Suprapubic skin (tissue), 4 donors: ENCODE data around the gene ST3GAL3. TPM values are rescaled to one million over a fixed set of nuclear protein-coding genes. Genes with fewer than 3 reads are reported as not detected.

Experiments
- DNase-seq, 2 donors: peaks; one replicate each; pipeline ENCODE4 v3.0.0-alpha.2; 2019; ENCODE audit warnings: low spot score in 2 of 2
- H3K27ac ChIP-seq: fragments of 200-600 bp; sonication (generic); one replicate; pipeline ENCODE4 v1.5.1; 2019
- H3K27me3 ChIP-seq: fragments of 200-600 bp; sonication (generic); one replicate; pipeline ENCODE4 v1.5.1; 2019
- H3K36me3 ChIP-seq: fragments of 200-600 bp; sonication (generic); one replicate; pipeline ENCODE4 v1.5.1; 2019
- H3K4me1 ChIP-seq: fragments of 200-600 bp; sonication (generic); one replicate; pipeline ENCODE4 v1.5.1; 2019
- H3K4me3 ChIP-seq: fragments of 200-600 bp; sonication (generic); one replicate; pipeline ENCODE4 v1.5.1; 2019; ENCODE audit warnings: mild to moderate bottlenecking
- H3K9me3 ChIP-seq: fragments of 200-600 bp; sonication (generic); one replicate; pipeline ENCODE4 v1.5.1; 2019
- CTCF ChIP-seq, 2 donors: fragments of 200-600 bp in 1 of 2; fragments of 450-650 bp in 1 of 2; sonication (generic) in 1 of 2; IDR thresholded peaks; one replicate each; pipeline ENCODE4 v1.5.1; 2016 to 2019; ENCODE audit warnings: antibody characterized with exemption in 2 of 2, mild to moderate bottlenecking in 1 of 2, moderate library complexity in 1 of 2
- EP300 ChIP-seq: sonication (generic); formaldehyde crosslinking; IDR thresholded peaks from one replicate; pipeline ENCODE4 v1.6.1; 2017; ENCODE audit warnings: antibody characterized with exemption
- POLR2A ChIP-seq, 2 donors: fragments of 450-650 bp; IDR thresholded peaks; one replicate each; pipeline ENCODE4 v1.6.1; 2017; ENCODE audit warnings: antibody characterized with exemption in 2 of 2, mild to moderate bottlenecking in 2 of 2, moderate library complexity in 2 of 2
- POLR2AphosphoS5 ChIP-seq, 3 donors: sonication (generic); formaldehyde crosslinking; IDR thresholded peaks; one replicate each; pipeline ENCODE4 v1.6.1; 2017; ENCODE audit warnings: antibody characterized with exemption in 3 of 3
- WGBS: methylation state at CpG from one replicate; pipeline ENCODE4 v1.1.5; 2018; 5-methylcytosine and 5-hydroxymethylcytosine counted together
- total RNA-seq, 4 donors: library from RNA; depleted of rRNA; stranded (reverse); fragments of >200 nt; gene quantifications; one replicate each; pipeline ENCODE4 v1.1.0, GENCODE V29; 2016

ST3GAL3 gene
- total RNA-seq, 4 donors from 2014 or later = 6.3 to 21.0 (median 9.9) TPM

- DNase-seq = no peak
Observed at GRCh38 chr1:43678940-43679339, 28.4 kb upstream of the ST3GAL3 start.

GRCh38 chr1:43683560-43683959 lies 23.8 kb upstream of the ST3GAL3 start:
- Histone ChIP-seq H3K27ac (no peak overlapping the region), H3K4me1 (no peaks in the 10 kb centered on the region), H3K9me3 (no peaks in the 10 kb centered on the region), H3K4me3 (no peak overlapping the region), H3K27me3 (no peaks in the 10 kb centered on the region), H3K36me3 (peaks cover 94% of the 10 kb centered on the region)
- no peak for TF ChIP-seq POLR2AphosphoS5 (IDR thresholded peaks at IDR 0.05)
- TF ChIP-seq CTCF (IDR thresholded peaks at IDR 0.05) = no peak
- no peak for TF ChIP-seq EP300
- no peak for TF ChIP-seq POLR2A (IDR thresholded peaks at IDR 0.05)
- 89% methylated on average over 4 of the region's 4 CpGs for WGBS
- DNase-seq = no peak

More at GRCh38 chr1:43678940-43679339, 28.4 kb upstream of the ST3GAL3 start:
- Histone ChIP-seq H3K36me3 (peaks cover 86% of the 10 kb centered on the region), H3K4me3 (no peak overlapping the region), H3K27me3 (no peaks in the 10 kb centered on the region), H3K9me3 (no peaks in the 10 kb centered on the region), H3K27ac (no peak overlapping the region), H3K4me1 (no peaks in the 10 kb centered on the region)
- TF ChIP-seq EP300 = no peak
- TF ChIP-seq POLR2AphosphoS5 (IDR thresholded peaks at IDR 0.05) = no peak
- no peak for TF ChIP-seq POLR2A (IDR thresholded peaks at IDR 0.05)
- TF ChIP-seq CTCF (IDR thresholded peaks at IDR 0.05) = no peak
- 78% methylated on average over 2 of the region's 2 CpGs for WGBS

- WGBS = 90% methylated on average over 3 of the region's 3 CpGs
- no peaks in the 10 kb centered on the region for H3K27me3 ChIP-seq
- no peak for TF ChIP-seq POLR2AphosphoS5 (IDR thresholded peaks at IDR 0.05)
- TF ChIP-seq EP300 = no peak
- no peak overlapping the region for H3K4me3 ChIP-seq
- DNase-seq = no peak
- no peak overlapping the region for H3K27ac ChIP-seq
- peaks cover 100% of the 10 kb centered on the region for H3K36me3 ChIP-seq
- no peaks in the 10 kb centered on the region for H3K4me1 ChIP-seq
- no peaks in the 10 kb centered on the region for H3K9me3 ChIP-seq
Observed at GRCh38 chr1:43686801-43687200, 20.5 kb upstream of the ST3GAL3 start.

GRCh38 chr1:43687301-43688108 lies 19.8 kb upstream of the ST3GAL3 start:
- H3K36me3 ChIP-seq = peaks cover 100% of the 10 kb centered on the region
- H3K27me3 ChIP-seq = no peaks in the 10 kb centered on the region
- 60% methylated on average over 5 of the region's 5 CpGs for WGBS
- H3K9me3 ChIP-seq = no peaks in the 10 kb centered on the region
- H3K4me3 ChIP-seq = no peak overlapping the region
- H3K4me1 ChIP-seq = no peaks in the 10 kb centered on the region
- TF ChIP-seq POLR2AphosphoS5 (IDR thresholded peaks at IDR 0.05) (no peak), POLR2A (IDR thresholded peaks at IDR 0.05) (no peak), EP300 (no peak), CTCF (IDR thresholded peaks at IDR 0.05) (no peak)
- no peak for DNase-seq
- no peak overlapping the region for H3K27ac ChIP-seq

- Histone ChIP-seq H3K27ac (no peak overlapping the region), H3K36me3 (peaks cover 100% of the 10 kb centered on the region)
Observed at GRCh38 chr1:43688109-43688387, 19.3 kb upstream of the ST3GAL3 start.

More at GRCh38 chr1:43688109-43688387, 19.3 kb upstream of the ST3GAL3 start:
- no peaks in the 10 kb centered on the region for H3K4me1 ChIP-seq
- no peak overlapping the region for H3K4me3 ChIP-seq
- H3K9me3 ChIP-seq = no peaks in the 10 kb centered on the region
- no peak for DNase-seq
- WGBS = 100% methylated on average over 2 of the region's 2 CpGs
- TF ChIP-seq POLR2A (IDR thresholded peaks at IDR 0.05) (no peak), EP300 (no peak), CTCF (IDR thresholded peaks at IDR 0.05) (no peak), POLR2AphosphoS5 (IDR thresholded peaks at IDR 0.05) (no peak)
- no peaks in the 10 kb centered on the region for H3K27me3 ChIP-seq
